ENCODE data around the gene TAAR6. TPM values are rescaled to one million over a fixed set of nuclear protein-coding genes. Genes with fewer than 3 reads are reported as not detected.

TAAR6 gene
- total RNA-seq, 1 donor from 2014 or later, result not detected

DNA sequence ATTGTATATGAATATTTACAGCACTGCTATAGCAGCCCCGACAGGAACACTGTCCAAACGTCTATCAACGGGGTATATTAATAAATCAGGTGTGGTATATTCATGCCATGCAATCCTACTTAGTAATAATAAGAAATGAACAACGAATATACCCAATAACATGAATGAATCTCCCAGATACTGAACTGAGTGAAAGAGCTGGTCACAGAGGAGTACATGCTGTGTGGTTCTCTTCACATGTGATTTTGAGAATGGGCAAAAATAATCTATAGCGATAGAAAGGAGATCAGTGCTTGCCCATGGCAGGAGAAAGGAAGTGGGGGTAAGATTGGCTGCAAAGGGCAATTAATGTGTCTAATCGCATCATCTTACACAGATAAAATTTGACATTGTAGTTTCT is 3.7 kb upstream of the TAAR6 start:
- Mint-ChIP-seq H3K27ac (ENCODE audit: unreplicated experiment) (no peak overlapping the region), H3K9me3 (ENCODE audit: unreplicated experiment) (no peaks in the 10 kb centered on the region), H3K4me1 (ENCODE audit: low read depth, unreplicated experiment) (no peaks in the 10 kb centered on the region), H3K4me3 (ENCODE audit: unreplicated experiment) (no peak overlapping the region), H3K36me3 (ENCODE audit: unreplicated experiment) (no peaks in the 10 kb centered on the region), H3K27me3 (ENCODE audit: unreplicated experiment) (no peaks in the 10 kb centered on the region)
- no peak for DNase-seq
- TF ChIP-seq, protein P1, sequence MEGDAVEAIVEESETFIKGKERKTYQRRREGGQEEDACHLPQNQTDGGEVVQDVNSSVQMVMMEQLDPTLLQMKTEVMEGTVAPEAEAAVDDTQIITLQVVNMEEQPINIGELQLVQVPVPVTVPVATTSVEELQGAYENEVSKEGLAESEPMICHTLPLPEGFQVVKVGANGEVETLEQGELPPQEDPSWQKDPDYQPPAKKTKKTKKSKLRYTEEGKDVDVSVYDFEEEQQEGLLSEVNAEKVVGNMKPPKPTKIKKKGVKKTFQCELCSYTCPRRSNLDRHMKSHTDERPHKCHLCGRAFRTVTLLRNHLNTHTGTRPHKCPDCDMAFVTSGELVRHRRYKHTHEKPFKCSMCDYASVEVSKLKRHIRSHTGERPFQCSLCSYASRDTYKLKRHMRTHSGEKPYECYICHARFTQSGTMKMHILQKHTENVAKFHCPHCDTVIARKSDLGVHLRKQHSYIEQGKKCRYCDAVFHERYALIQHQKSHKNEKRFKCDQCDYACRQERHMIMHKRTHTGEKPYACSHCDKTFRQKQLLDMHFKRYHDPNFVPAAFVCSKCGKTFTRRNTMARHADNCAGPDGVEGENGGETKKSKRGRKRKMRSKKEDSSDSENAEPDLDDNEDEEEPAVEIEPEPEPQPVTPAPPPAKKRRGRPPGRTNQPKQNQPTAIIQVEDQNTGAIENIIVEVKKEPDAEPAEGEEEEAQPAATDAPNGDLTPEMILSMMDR (IDR thresholded peaks at IDR 0.05; ENCODE audit: partially characterized antibody, unreplicated experiment), result no peak

DNA sequence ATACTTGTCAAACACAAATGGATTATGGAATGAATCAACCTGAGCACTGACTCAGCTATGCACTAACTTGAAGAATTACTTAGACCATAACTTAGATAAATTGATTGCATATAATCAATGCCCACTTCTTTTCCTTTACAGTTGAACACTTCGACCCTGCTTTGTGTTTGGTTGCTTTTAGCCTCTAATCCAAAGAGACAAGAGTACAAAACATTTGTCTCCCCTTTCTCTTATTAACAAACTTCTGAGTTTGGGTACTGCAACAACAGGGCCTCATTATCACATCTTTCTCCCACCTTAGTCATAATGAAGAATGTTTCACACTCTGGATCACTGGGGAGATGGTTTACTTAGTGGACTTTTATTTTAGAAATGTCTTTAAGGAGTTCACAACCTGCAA is 2.6 kb upstream of the TAAR6 start:
- no peaks in the 10 kb centered on the region for H3K36me3 Mint-ChIP-seq (ENCODE audit: unreplicated experiment)
- H3K27me3 Mint-ChIP-seq (ENCODE audit: unreplicated experiment), result no peaks in the 10 kb centered on the region
- DNase-seq, result no peak
- H3K4me1 Mint-ChIP-seq (ENCODE audit: low read depth, unreplicated experiment), result no peaks in the 10 kb centered on the region
- TF ChIP-seq, protein P1 (IDR thresholded peaks at IDR 0.05; ENCODE audit: partially characterized antibody, unreplicated experiment), result no peak
- no peak overlapping the region for H3K4me3 Mint-ChIP-seq (ENCODE audit: unreplicated experiment)
- H3K9me3 Mint-ChIP-seq (ENCODE audit: unreplicated experiment), result no peaks in the 10 kb centered on the region
- H3K27ac Mint-ChIP-seq (ENCODE audit: unreplicated experiment), result no peak overlapping the region

DNA sequence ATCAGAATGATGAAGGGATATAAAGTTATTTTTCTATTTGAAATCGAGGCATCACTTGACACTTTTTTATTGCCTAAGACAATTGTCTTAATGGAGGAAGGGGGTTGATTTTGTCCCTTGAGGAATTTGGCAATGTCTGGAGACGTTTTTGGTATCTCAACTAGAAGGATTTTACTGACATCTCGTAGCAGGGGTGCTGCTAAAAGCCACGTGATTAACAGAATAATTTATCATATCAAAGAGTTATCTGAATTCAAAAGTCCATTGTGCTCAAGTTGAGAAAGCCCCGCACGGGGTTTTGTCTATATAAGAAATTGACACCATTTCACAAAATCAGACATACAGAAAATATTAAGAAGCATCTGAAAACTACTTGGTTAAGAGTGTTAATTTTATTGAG is 1.5 kb upstream of the TAAR6 start:
- TF ChIP-seq, protein P1 (IDR thresholded peaks at IDR 0.05; ENCODE audit: partially characterized antibody, unreplicated experiment), result no peak
- H3K4me3 Mint-ChIP-seq (ENCODE audit: unreplicated experiment), result no peak overlapping the region
- H3K9me3 Mint-ChIP-seq (ENCODE audit: unreplicated experiment), result no peaks in the 10 kb centered on the region
- DNase-seq, result no peak
- no peak overlapping the region for H3K27ac Mint-ChIP-seq (ENCODE audit: unreplicated experiment)
- H3K27me3 Mint-ChIP-seq (ENCODE audit: unreplicated experiment), result no peaks in the 10 kb centered on the region
- H3K4me1 Mint-ChIP-seq (ENCODE audit: low read depth, unreplicated experiment), result no peaks in the 10 kb centered on the region
- no peaks in the 10 kb centered on the region for H3K36me3 Mint-ChIP-seq (ENCODE audit: unreplicated experiment)

DNA sequence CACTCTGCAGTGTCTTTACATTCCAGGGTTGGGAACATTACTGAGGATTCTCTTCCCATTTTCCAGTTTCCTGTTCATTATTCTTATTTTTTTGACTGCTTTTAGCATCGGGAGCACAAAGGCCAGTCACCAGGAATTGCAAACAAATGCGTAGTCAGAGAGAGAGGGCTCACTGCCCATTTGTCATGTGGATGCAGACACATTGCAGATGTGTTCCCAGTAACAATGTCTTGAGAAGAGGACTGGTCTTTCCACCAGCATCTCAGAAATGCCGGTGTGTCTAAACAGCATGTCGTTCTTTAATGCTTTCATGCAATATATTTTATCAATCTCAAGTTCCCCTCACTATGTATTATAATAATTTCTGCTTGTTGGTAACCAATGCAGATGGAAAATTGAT is 952 bp upstream of the TAAR6 start:
- no peaks in the 10 kb centered on the region for H3K36me3 Mint-ChIP-seq (ENCODE audit: unreplicated experiment)
- H3K4me3 Mint-ChIP-seq (ENCODE audit: unreplicated experiment), result no peak overlapping the region
- H3K9me3 Mint-ChIP-seq (ENCODE audit: unreplicated experiment), result no peaks in the 10 kb centered on the region
- no peak overlapping the region for H3K27ac Mint-ChIP-seq (ENCODE audit: unreplicated experiment)
- TF ChIP-seq, protein P1 (IDR thresholded peaks at IDR 0.05; ENCODE audit: partially characterized antibody, unreplicated experiment), result no peak
- H3K4me1 Mint-ChIP-seq (ENCODE audit: low read depth, unreplicated experiment), result no peaks in the 10 kb centered on the region
- no peaks in the 10 kb centered on the region for H3K27me3 Mint-ChIP-seq (ENCODE audit: unreplicated experiment)
- DNase-seq, result no peak

DNA sequence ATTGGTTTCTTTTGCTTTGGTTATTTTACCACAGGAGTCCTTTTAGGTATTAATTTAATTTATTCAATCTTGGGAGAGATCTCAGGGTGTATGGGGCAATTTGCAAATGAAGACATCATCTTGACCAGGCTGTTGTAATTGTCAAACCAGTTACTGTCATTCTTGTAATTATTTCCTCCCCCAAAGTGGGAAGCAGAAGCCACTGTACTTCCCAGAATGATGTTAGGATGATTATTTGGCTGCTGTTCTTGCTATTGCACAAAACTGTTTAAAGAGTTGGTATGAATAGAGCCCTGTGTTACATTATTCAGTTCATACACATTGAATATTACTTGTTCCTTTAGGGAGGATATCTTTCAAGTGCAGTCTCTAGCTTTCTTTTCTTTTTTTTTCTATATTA is 1.7 kb downstream of the TAAR6 start:
- H3K4me3 Mint-ChIP-seq (ENCODE audit: unreplicated experiment), result no peak overlapping the region
- no peaks in the 10 kb centered on the region for H3K27me3 Mint-ChIP-seq (ENCODE audit: unreplicated experiment)
- TF ChIP-seq, protein P1 (IDR thresholded peaks at IDR 0.05; ENCODE audit: partially characterized antibody, unreplicated experiment), result no peak
- H3K27ac Mint-ChIP-seq (ENCODE audit: unreplicated experiment), result no peak overlapping the region
- H3K9me3 Mint-ChIP-seq (ENCODE audit: unreplicated experiment), result no peaks in the 10 kb centered on the region
- no peaks in the 10 kb centered on the region for H3K4me1 Mint-ChIP-seq (ENCODE audit: low read depth, unreplicated experiment)
- H3K36me3 Mint-ChIP-seq (ENCODE audit: unreplicated experiment), result no peaks in the 10 kb centered on the region
- DNase-seq, result no peak
